Stimulated activated CD8-positive, alpha-beta memory T cell treated with anti-CD3 and anti-CD28 coated beads, Interleukin-7, amount 100 ng/mL, for 1 hour (primary cell): Measurements from ENCODE around the gene DIAPH2.
"Not testable (repeated sequence)": the region's sequence is repeated elsewhere in the genome, so short reads cannot be mapped to it uniquely, and the experiment has no call there.

ENCODE experiments used
- DNase-seq, 2 donors: peaks; one replicate each; pipeline ENCODE4 v3.0.0-alpha.2; 2020; ENCODE audit warnings: low read depth in 2 of 2

Gene DIAPH2

DNA sequence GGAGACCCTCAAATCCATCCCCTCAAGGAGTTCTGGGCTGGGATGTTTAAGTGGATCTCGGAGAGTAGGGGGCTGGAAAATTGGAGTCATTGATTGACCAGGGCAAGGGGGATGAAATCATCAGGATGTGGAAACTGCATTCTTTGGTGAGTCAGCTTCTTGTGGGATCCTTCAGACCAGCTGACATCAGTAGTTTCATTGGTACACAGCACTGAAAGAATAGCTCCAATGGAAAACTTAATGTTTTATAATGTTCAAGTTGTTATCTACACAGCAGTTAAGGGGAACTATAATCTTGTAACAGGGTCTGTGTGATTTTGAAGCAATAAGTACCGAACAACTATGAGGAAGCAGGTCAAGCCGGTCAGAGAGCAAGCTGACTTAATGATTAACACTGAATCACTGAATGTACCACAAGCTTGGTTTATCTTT, 705.1 kb downstream of the DIAPH2 start:
- DNase-seq, result no peak

DNA sequence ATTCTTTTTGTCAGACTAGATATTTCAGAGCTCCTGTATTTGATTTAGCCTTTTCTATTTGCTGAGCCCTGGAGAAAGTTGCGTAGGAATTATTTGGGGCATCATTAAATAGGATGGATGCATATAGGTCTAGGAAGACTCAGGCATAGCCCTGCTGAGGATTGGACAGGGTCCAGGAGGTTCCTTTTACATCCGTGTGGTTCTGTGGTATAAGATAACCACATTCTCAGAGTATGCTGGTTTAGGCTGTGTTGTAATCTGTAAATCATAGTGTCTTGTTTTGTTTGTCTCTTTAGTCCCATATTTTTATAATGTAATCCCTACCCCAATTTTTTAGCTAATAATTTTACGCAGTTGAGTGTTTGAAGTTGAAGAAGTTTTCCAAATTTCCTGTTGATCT, 712.7 kb downstream of the DIAPH2 start:
- DNase-seq, result no peak

DNA sequence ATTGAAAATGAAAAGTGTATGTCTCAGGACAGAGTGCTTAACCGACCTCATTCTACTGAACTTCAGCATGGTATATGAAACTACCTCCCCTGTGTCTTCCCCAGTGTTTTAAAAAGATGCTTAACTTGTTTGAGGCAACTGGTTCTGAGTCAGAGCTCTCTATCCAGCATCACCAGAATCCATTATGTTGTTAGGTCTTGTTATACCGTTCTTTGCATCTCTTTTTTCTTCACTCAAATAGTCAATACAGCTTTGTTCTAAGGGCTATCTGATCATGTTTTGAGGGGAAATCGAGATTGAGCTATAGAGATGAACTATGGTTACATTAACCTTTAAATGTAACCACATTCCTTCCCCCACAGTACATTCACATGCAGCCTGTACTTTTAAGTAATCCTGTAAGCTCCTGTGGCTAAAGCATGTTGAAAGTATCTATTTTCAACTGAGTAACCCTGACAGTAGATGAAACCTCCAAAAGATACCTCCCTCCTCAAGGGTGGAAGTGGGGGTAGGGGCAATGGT, 713.4 kb downstream of the DIAPH2 start:
- DNase-seq, result no peak

DNA sequence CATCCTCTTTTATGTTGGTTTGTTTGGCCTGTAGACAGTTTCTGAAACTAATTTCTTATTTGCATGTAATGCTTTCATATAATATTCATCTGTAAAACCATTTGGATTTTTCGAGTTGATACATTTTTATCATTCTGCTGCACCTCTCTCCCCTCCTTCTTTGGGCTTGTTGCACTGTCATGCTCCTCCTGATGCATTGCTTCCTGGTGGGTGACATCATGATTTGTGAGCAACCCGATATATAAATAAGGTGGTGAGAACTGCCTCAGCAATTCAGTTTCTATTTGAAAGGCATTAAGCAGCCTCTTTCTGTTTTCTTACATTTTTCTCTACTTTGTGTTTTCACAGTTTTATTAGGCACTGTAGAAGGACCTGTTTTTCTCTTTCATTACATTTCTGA, 714.8 kb downstream of the DIAPH2 start:
- DNase-seq, result no peak

DNA sequence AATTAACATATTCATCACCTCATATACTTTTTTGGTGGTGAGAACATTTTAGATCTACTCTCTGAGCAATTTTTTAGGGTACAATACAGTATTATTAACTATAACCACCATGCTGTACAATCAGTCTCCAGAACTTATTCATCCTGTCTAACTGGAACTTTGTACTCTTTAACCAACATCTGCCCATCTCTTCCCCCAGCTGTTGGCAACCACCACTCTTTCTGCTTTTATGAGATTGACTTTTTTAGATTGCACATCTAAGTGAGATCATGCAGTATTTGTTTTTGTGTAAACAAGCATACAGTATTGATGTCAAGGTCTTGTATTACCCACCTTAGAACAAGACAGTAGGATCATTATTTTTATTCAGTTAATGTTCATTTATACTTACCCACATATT, 715.9 kb downstream of the DIAPH2 start:
- no peak for DNase-seq

DNA sequence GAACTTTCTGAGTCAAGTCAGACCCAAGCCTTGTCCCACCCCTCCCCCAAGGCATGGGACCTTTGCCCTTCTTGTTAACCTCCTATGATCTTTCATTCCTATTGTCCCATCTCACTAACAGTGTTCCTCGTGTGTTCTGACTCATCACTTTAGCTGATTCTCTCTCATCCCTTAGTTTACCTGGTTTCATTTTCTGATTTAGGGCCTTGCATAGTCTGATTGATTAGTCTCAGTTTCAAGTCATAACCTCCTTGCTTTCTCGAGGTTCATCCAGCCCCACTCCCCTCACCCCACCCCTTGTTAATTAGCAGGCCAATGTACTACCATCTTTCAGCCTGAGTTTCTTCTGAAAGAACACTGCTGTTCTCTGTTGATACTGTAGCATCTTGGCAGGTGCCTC, 716.5 kb downstream of the DIAPH2 start:
- no peak for DNase-seq

DNA sequence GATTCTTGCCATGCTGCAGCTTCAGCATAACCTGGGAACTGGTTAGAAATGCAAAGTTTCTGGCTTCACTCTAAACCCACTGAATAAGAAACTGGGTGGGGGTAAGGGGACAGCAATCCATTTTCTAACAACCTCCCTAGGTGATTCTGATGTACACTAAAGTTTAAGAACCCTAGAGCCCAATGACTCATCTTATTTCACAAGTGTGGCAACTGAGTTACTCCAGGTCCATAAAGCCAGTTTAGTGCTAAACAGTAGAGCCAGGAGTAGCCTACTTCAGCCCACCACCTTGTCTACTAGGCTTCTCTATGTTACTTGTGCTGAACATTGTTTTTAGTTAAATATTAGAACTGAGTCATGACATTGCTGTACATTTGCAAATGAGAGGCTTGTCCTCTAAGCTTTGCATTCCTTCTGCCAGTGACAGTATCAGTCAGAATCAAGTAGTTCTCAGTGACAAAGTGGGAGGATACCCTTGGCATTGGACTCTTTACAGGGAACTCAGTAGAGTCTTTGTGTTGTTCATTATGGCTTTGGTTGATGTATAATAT, 717.0 kb downstream of the DIAPH2 start:
- no peak for DNase-seq

- DNase-seq, result no peak
Measured at GRCh38 chrX:97402333-97402732, 717.7 kb downstream of the DIAPH2 start.

DNA sequence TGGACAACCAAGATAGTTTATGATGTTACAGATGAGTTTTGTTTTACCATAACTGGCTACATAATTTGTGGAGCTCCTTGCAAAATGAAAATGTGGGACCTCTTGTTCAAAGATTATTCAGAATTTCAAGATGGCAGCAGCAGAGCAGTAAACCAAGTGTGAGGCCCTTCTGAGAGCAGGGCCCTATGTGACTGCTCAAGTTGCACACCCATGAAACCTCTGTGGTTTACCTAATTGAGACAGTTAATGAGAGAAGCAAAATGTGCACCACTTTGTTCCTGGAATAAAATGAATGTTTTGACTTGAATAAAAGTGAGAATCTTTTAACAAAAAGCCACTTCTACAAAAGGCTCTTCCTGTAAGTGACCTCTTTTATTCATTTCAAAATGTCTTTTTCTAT, 718.3 kb downstream of the DIAPH2 start:
- DNase-seq, result no peak

- no peak for DNase-seq
Measured at GRCh38 chrX:97405031-97405660, 720.5 kb downstream of the DIAPH2 start.

- not testable (repeated sequence) for DNase-seq
Measured at GRCh38 chrX:97409632-97410415, 725.2 kb downstream of the DIAPH2 start.

DNA sequence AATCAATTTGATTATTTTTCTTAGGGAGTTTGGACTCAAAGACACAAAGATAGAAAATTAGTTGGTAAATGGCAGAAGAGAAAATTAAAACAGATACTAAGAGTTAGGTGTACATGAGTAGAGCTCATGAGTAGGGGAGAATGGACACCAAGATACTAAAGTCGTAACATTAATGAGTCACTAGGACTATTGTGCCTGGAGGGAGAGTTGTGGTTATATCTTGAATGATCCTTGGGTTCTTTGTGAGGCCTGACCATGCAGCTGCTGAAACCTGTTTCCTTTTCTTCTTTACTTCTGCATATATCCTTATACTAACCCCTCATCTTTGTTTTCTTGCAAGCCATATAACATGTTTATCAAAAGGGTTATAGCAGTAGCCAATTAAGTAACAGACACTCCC, 731.8 kb downstream of the DIAPH2 start:
- no peak for DNase-seq

GRCh38 chrX:97429101-97429500, 744.5 kb downstream of the DIAPH2 start:
- DNase-seq, result no peak

GRCh38 chrX:97431281-97431680, 746.6 kb downstream of the DIAPH2 start:
- no peak for DNase-seq

DNA sequence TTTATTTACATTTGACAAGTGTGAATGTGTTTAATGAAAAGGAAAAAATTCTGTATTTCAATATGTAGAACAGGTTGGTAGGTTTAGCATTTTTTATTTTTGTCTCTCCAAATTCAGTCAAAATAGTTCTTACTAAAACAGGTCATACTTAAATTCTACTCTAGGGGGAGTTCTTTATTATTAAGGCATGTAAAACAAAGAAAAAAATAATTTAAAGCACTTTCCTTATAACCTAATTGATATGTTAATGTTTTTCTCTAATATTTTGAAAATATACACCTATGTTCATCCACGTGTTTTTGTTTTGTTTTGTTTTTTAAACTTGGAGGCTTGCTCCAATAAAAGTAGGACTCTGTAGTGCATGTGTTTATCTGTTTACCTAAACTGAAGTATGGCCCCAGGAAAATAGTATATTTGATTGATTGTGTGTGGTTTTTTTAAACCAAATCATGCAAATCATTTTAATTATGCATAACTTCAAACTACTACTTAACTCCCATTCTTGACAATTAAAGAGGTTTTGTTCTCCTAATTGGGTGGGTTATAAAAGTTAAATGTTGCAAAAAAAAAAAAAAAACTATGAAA, 761.7 kb downstream of the DIAPH2 start:
- no peak for DNase-seq

DNA sequence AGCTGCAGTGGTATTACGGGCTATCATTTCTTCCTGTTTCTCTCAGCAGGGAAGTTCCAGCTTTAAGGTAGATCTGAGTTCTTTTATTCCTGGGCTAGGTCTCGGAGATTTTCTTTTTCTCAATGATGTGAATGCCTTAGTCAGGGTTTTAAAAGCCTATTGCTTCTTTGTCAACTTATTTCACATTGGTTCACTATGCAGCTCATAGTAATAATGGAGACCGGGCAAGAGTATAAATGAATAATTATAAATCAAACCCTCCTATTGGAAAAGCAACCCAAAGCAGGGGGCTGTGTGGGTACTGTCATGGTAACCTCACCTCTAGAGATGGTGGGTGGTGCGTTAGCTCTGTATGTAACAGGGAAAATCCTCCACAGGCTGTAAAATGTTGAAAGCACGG, 762.7 kb downstream of the DIAPH2 start:
- DNase-seq, result no peak

DNA sequence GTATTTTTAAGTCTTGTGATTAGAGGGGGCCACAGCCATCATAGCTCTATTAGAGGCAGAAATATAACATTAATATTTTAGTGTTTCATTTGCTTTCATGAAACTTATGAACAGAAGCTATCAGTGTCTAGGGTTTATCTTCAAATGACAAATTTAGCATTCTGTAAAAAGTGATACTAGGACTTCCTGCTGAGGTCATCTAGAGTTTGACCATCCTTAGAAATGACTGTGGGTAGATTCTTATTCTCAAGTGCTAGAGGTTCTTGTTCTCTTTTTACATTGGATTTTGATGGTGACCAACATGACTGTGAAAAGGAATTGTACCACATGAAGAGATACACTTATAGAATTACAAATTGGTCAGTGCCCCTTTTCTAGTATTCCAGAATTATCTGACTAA, 767.6 kb downstream of the DIAPH2 start:
- DNase-seq, result no peak

GRCh38 chrX:97461763-97462162, 777.1 kb downstream of the DIAPH2 start:
- DNase-seq, result no peak

DNA sequence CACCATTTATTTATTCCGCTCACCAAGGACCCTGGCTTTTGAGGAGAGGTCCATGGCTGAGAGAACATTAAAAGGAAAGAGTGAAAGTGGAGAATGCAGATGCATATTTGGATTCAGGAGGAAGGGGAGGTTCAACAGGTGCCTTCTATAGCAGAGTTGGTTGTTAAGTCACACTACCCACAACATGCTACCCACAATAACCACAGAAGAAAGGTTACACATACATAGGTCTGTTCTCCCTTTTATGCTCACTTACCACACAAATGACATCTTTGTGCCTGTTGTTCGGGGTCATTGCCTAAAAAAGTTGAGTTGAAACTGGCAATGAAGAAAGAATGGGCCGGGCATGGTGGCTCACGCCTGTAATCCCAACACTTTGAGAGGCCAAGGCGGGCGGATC, 786.4 kb downstream of the DIAPH2 start:
- no peak for DNase-seq

GRCh38 chrX:97474933-97475332, 790.3 kb downstream of the DIAPH2 start:
- no peak for DNase-seq

- DNase-seq, result no peak
Measured at GRCh38 chrX:97479106-97479890, 794.7 kb downstream of the DIAPH2 start.

DNA sequence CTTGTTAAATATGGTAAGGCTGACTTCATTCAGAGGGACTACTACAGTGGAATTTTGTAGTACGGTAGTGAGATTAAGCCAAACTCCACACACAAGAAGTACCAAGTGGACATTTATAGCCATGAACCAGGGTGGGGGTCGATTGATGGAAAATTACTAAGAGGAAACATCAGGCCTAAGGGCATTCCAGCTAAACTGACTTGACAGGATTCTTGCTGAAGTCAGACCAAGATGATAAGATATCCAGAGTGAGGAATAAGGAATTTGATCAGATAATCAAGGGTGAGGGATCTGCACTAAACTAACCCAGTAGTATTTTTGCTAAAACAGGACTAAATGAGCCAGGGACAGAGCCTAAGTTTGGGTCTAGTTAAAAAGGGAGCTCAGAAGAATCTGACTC, 796.6 kb downstream of the DIAPH2 start:
- DNase-seq, result no peak
